HepG2 (cell line): Measurements from ENCODE around the gene PGA4. TPM values are rescaled to one million over a fixed set of nuclear protein-coding genes. Genes with fewer than 3 reads are reported as not detected.

Source experiments
- DR1 ChIP-seq: sonication (generic); formaldehyde crosslinking; IDR thresholded peaks from 2 replicates; pipeline ENCODE4 v1.8.0; 2021; ENCODE audit warnings: mild to moderate bottlenecking, missing genetic modification reagents, inconsistent platforms
- GZF1 ChIP-seq: sonication (generic); formaldehyde crosslinking; IDR thresholded peaks from 2 replicates; pipeline ENCODE4 v1.5.1; 2020; ENCODE audit warnings: mild to moderate bottlenecking, missing genetic modification reagents
- KAT8 ChIP-seq: IDR thresholded peaks from 2 replicates; pipeline ENCODE4 v1.6.1; 2016; ENCODE audit warnings: missing genetic modification reagents, missing compliant biosample characterization
- KDM3A ChIP-seq: IDR thresholded peaks from 2 replicates; pipeline ENCODE4 v1.6.1; 2018; ENCODE audit warnings: low read depth, missing compliant biosample characterization
- MED1 ChIP-seq: sonication (generic); formaldehyde crosslinking; IDR thresholded peaks from 2 replicates; pipeline ENCODE4 v1.4.0; 2020; ENCODE audit warnings: missing genetic modification reagents
- MYNN ChIP-seq: sonication (generic); formaldehyde crosslinking; IDR thresholded peaks from 2 replicates; pipeline ENCODE4 v1.4.0; 2020; ENCODE audit warnings: mild to moderate bottlenecking, low read depth, missing genetic modification reagents
- NAIF1 ChIP-seq: sonication (generic); formaldehyde crosslinking; IDR thresholded peaks from 2 replicates; pipeline ENCODE4 v1.5.0; 2020; ENCODE audit warnings: mild to moderate bottlenecking, missing genetic modification reagents, borderline replicate concordance
- PAWR ChIP-seq: sonication (generic); formaldehyde crosslinking; IDR thresholded peaks from 2 replicates; pipeline ENCODE4 v1.4.0; 2020; ENCODE audit warnings: missing genetic modification reagents, mild to moderate bottlenecking, borderline replicate concordance
- SMAD1 ChIP-seq: sonication (generic); formaldehyde crosslinking; IDR thresholded peaks from 2 replicates; pipeline ENCODE4 v1.4.0; 2020; ENCODE audit warnings: missing genetic modification reagents, low read depth, mild to moderate bottlenecking, borderline replicate concordance
- SMARCC2 ChIP-seq: fragments of 450-650 bp; IDR thresholded peaks from 2 replicates; pipeline ENCODE4 v1.6.1; 2017; ENCODE audit warnings: antibody characterized with exemption, mild to moderate bottlenecking
- TBX3 ChIP-seq: fragments of 450-650 bp; IDR thresholded peaks from 2 replicates; pipeline ENCODE4 v1.6.1; 2017; ENCODE audit warnings: antibody characterized with exemption, mild to moderate bottlenecking, inconsistent platforms, borderline replicate concordance
- WIZ ChIP-seq: sonication (generic); formaldehyde crosslinking; IDR thresholded peaks from 2 replicates; pipeline ENCODE4 v1.5.1; 2020; ENCODE audit warnings: mild to moderate bottlenecking, missing genetic modification reagents
- ZFP62 ChIP-seq: sonication (generic); formaldehyde crosslinking; IDR thresholded peaks from 2 replicates; pipeline ENCODE4 v1.4.0; 2020; ENCODE audit warnings: missing genetic modification reagents
- ZNF160 ChIP-seq: sonication (generic); formaldehyde crosslinking; IDR thresholded peaks from 2 replicates; pipeline ENCODE4 v1.8.0; 2022; ENCODE audit warnings: mild to moderate bottlenecking, inconsistent platforms, missing genetic modification reagents
- ZNF282 ChIP-seq: fragments of 450-650 bp; IDR thresholded peaks from 2 replicates; pipeline ENCODE4 v1.6.1; 2018; ENCODE audit not compliant: partially characterized antibody
- ZNF33B ChIP-seq: sonication (generic); formaldehyde crosslinking; IDR thresholded peaks from 2 replicates; pipeline ENCODE4 v1.5.1; 2020; ENCODE audit warnings: mild to moderate bottlenecking, missing genetic modification reagents
- ZNF460 ChIP-seq: sonication (generic); formaldehyde crosslinking; IDR thresholded peaks from 2 replicates; pipeline ENCODE4 v1.5.1; 2020; ENCODE audit warnings: missing genetic modification reagents, mild to moderate bottlenecking, borderline replicate concordance
- ZNF660 ChIP-seq: sonication (generic); formaldehyde crosslinking; IDR thresholded peaks from 2 replicates; pipeline ENCODE4 v1.5.1; 2020; ENCODE audit warnings: mild to moderate bottlenecking, low read depth, missing genetic modification reagents, borderline replicate concordance
- polyA plus RNA-seq, 8 experiments: library from polyadenylated mRNA; depleted of rRNA in 3 of 8; stranded (reverse) in 7 of 8; unstranded in 1 of 8; fragments of >200 nt; fragmentation: Illumina TruSeq in 4 of 8; extraction: Trizol in 4 of 8; gene quantifications; 2 replicates each; pipeline versions ENCODE4 v1.2.1 to v1.2.3, GENCODE V29; 2011 to 2016; ENCODE audit warnings: low read depth in 4 of 8, missing spikeins in 1 of 8, mixed read lengths in 1 of 8; ENCODE audit not compliant: insufficient read depth in 1 of 8
- total RNA-seq, 5 experiments: library from RNA; depleted of rRNA; stranded (reverse); fragments of >200 nt; fragmentation: Illumina TruSeq; extraction: Trizol; gene quantifications; 2 replicates each; pipeline ENCODE4 v1.2.3, GENCODE V29; 2016; ENCODE audit warnings: low read depth in 1 of 5
- TF ChIP-seq, protein P1 (sequence below): sonication (generic); formaldehyde crosslinking; IDR thresholded peaks from 2 replicates; pipeline ENCODE4 v1.5.0; 2020; ENCODE audit warnings: mild to moderate bottlenecking, missing genetic modification reagents
- TF ChIP-seq, protein P2 (sequence below): conservative IDR thresholded peaks from 2 replicates; pipeline ENCODE4 v1.6.1; 2018; ENCODE audit warnings: missing genetic modification reagents
- TF ChIP-seq, protein P3 (sequence below): sonication (generic); formaldehyde crosslinking; IDR thresholded peaks from 2 replicates; pipeline ENCODE4 v1.4.0; 2020; ENCODE audit warnings: missing genetic modification reagents, borderline replicate concordance
- TF ChIP-seq, protein P4 (sequence below): IDR thresholded peaks from 2 replicates; pipeline ENCODE4 v1.6.1; 2016; ENCODE audit warnings: missing biosample characterization, missing genetic modification reagents, low read depth
- TF ChIP-seq, protein P5 (sequence below): IDR thresholded peaks from 2 replicates; pipeline ENCODE4 v1.6.1; 2018; ENCODE audit warnings: missing genetic modification reagents, mild to moderate bottlenecking, missing compliant biosample characterization

PGA4 gene
- total and polyA plus RNA-seq, 2 of the 13 experiments (the other 11 are each of a cell fraction or from before 2014, with no cell fraction given): not detected

DNA sequence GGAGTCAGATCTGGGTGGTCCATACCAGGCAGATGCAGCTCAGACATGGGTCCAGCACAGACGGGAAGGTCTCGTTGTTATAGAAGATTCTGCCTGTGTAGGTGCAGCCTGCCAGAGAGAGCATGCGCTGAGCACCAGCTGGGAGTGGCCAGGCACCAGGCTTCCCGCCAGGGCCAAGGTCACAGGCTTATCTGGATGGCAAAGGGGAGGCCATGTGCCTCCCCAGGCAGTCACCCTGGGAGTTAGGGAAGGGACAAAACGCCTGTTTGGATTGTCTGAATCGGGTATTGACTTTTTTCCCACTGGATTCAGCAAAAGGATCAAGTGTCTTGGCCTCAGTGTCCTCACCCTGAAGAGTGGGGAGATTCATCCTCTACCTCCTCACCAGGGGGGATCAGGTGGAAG is 45.3 kb downstream of the PGA4 start (continued):
- TF ChIP-seq, protein P1, sequence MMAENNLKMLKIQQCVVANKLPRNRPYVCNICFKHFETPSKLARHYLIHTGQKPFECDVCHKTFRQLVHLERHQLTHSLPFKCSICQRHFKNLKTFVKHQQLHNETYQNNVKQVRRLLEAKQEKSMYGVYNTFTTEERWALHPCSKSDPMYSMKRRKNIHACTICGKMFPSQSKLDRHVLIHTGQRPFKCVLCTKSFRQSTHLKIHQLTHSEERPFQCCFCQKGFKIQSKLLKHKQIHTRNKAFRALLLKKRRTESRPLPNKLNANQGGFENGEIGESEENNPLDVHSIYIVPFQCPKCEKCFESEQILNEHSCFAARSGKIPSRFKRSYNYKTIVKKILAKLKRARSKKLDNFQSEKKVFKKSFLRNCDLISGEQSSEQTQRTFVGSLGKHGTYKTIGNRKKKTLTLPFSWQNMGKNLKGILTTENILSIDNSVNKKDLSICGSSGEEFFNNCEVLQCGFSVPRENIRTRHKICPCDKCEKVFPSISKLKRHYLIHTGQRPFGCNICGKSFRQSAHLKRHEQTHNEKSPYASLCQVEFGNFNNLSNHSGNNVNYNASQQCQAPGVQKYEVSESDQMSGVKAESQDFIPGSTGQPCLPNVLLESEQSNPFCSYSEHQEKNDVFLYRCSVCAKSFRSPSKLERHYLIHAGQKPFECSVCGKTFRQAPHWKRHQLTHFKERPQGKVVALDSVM (CRISPR knock-in tag): peak; percentile 92
- TF ChIP-seq SMARCC2 (no peak), ZNF33B (no peak), TBX3 (no peak), GZF1 (0 out of 2 replicates have a peak, but pooled peaks have one; percentile 55), DR1 (CRISPR knock-in tag) (no peak), MYNN (CRISPR knock-in tag) (no peak), ZFP62 (no peak), NAIF1 (no peak), MED1 (CRISPR knock-in tag) (peak; percentile 82), ZNF660 (CRISPR knock-in tag) (no peak), KDM3A (no peak), ZNF460 (CRISPR knock-in tag) (no peak), WIZ (CRISPR knock-in tag) (peak; percentile 63; the same call in 1 of the 2 replicates), ZNF282 (no peak), KAT8 (0 out of 2 replicates have a peak, but pooled peaks have one; percentile 23), ZNF160 (CRISPR knock-in tag) (0 out of 2 replicates have a peak, but pooled peaks have one; percentile 33), SMAD1 (CRISPR knock-in tag) (no peak), PAWR (no peak)
- TF ChIP-seq, protein P2, sequence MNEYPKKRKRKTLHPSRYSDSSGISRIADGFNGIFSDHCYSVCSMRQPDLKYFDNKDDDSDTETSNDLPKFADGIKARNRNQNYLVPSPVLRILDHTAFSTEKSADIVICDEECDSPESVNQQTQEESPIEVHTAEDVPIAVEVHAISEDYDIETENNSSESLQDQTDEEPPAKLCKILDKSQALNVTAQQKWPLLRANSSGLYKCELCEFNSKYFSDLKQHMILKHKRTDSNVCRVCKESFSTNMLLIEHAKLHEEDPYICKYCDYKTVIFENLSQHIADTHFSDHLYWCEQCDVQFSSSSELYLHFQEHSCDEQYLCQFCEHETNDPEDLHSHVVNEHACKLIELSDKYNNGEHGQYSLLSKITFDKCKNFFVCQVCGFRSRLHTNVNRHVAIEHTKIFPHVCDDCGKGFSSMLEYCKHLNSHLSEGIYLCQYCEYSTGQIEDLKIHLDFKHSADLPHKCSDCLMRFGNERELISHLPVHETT: no peak
- TF ChIP-seq, protein P3, sequence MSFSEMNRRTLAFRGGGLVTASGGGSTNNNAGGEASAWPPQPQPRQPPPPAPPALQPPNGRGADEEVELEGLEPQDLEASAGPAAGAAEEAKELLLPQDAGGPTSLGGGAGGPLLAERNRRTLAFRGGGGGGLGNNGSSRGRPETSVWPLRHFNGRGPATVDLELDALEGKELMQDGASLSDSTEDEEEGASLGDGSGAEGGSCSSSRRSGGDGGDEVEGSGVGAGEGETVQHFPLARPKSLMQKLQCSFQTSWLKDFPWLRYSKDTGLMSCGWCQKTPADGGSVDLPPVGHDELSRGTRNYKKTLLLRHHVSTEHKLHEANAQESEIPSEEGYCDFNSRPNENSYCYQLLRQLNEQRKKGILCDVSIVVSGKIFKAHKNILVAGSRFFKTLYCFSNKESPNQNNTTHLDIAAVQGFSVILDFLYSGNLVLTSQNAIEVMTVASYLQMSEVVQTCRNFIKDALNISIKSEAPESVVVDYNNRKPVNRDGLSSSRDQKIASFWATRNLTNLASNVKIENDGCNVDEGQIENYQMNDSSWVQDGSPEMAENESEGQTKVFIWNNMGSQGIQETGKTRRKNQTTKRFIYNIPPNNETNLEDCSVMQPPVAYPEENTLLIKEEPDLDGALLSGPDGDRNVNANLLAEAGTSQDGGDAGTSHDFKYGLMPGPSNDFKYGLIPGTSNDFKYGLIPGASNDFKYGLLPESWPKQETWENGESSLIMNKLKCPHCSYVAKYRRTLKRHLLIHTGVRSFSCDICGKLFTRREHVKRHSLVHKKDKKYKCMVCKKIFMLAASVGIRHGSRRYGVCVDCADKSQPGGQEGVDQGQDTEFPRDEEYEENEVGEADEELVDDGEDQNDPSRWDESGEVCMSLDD: no peak
- TF ChIP-seq, protein P4, sequence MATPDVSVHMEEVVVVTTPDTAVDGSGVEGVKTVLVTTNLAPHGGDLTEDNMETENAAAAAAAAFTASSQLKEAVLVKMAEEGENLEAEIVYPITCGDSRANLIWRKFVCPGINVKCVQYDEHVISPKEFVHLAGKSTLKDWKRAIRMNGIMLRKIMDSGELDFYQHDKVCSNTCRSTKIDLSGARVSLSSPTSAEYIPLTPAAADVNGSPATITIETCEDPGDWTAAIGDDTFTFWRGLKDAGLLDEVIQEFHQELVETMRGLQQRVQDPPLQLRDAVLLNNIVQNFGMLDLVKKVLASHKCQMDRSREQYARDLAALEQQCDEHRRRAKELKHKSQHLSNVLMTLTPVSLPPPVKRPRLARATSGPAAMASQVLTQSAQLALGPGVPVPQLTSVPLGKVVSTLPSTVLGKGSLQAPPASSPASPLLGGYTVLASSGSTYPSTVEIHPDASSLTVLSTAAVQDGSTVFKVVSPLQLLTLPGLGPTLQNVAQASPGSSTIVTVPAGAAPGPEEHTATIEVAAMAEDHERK (CRISPR knock-in tag): no peak
- TF ChIP-seq, protein P5, sequence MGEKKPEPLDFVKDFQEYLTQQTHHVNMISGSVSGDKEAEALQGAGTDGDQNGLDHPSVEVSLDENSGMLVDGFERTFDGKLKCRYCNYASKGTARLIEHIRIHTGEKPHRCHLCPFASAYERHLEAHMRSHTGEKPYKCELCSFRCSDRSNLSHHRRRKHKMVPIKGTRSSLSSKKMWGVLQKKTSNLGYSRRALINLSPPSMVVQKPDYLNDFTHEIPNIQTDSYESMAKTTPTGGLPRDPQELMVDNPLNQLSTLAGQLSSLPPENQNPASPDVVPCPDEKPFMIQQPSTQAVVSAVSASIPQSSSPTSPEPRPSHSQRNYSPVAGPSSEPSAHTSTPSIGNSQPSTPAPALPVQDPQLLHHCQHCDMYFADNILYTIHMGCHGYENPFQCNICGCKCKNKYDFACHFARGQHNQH (CRISPR knock-in tag): no peak
